Gastrocnemius medialis (tissue), 4 donors: ENCODE measurements around the gene IQSEC1. TPM values are rescaled to one million over a fixed set of nuclear protein-coding genes. Genes with fewer than 3 reads are reported as not detected.

Source experiments
- ATAC-seq, 2 donors: fragments of 150-250 bp; one replicate each; pipeline ENCODE4 v1.9.1; 2016
- DNase-seq, 2 donors: peaks; one replicate each; pipeline ENCODE4 v3.0.0-alpha.2; 2019
- H3K27ac ChIP-seq, 4 donors: fragments of 200-600 bp; sonication (generic); 1 replicate in 1 of 4; 2 replicates in 3 of 4; pipeline ENCODE4 v1.5.1; 2016 to 2018; ENCODE audit warnings: mild to moderate bottlenecking in 2 of 4, moderate library complexity in 1 of 4
- H3K27me3 ChIP-seq, 3 donors: fragments of 200-600 bp; sonication (generic) in 2 of 3; 1 replicate in 1 of 3; 2 replicates in 2 of 3; pipeline versions ENCODE4 v1.5.1 to v1.6.0; 2016 to 2019; ENCODE audit warnings: mild to moderate bottlenecking in 1 of 3, moderate library complexity in 1 of 3
- H3K36me3 ChIP-seq, 2 donors: fragments of 200-600 bp; sonication (generic) in 1 of 2; one replicate each; pipeline ENCODE4 v1.5.1; 2017 to 2018
- H3K4me1 ChIP-seq, 2 donors: fragments of 200-600 bp; sonication (generic) in 1 of 2; one replicate each; pipeline ENCODE4 v1.5.1; 2016 to 2017; ENCODE audit warnings: mild to moderate bottlenecking in 2 of 2
- H3K4me3 ChIP-seq, 4 donors: fragments of 200-600 bp; sonication (generic) in 3 of 4; 1 replicate in 1 of 4; 2 replicates in 3 of 4; pipeline ENCODE4 v1.5.1; 2016 to 2019; ENCODE audit warnings: mild to moderate bottlenecking in 2 of 4
- H3K9me3 ChIP-seq, 3 donors: fragments of 200-600 bp; sonication (generic) in 2 of 3; 1 replicate in 1 of 3; 2 replicates in 2 of 3; pipeline ENCODE4 v1.5.1; 2016 to 2019
- POLR2A ChIP-seq, 2 donors: fragments of 450-650 bp; IDR thresholded peaks; one replicate each; pipeline ENCODE4 v1.6.1; 2017; ENCODE audit warnings: antibody characterized with exemption in 2 of 2, mild to moderate bottlenecking in 2 of 2, moderate library complexity in 2 of 2
- in situ Hi-C, 4 donors: fragments of 200-750 bp; cut with MboI; loops; one replicate each; pipeline versions ENCODE4 v1.15.0 to v1.8.0; 2017; ENCODE audit warnings: low sequenced_read_pairs in 4 of 4
- intact Hi-C: fragments of 100-400 bp; cut with DNase I; formaldehyde crosslinking; loops from one replicate; pipeline ENCODE4 v1.15.1; 2023; ENCODE audit warnings: low total_unique reads
- total RNA-seq, 4 donors: library from RNA; depleted of rRNA; stranded (reverse); fragments of >200 nt; gene quantifications; one replicate each; pipeline versions ENCODE4 v1.1.0 to v1.2.3, GENCODE V29; 2016
- TF ChIP-seq, protein P1 (sequence below), 5 experiments: fragments of 450-650 bp in 3 of 5; fragments of 200-600 bp in 2 of 5; sonication (generic) in 2 of 5; IDR thresholded peaks in 4 of 5; conservative IDR thresholded peaks in 1 of 5; 1 replicate in 4 of 5; 2 replicates in 1 of 5; pipeline ENCODE4 v1.5.1; 2016 to 2019; ENCODE audit warnings: antibody characterized with exemption in 5 of 5, mild to moderate bottlenecking in 3 of 5, moderate library complexity in 3 of 5

Gene IQSEC1
- total RNA-seq, 4 donors from 2014 or later = 15.2 to 31.3 (median 28.0) TPM

DNA sequence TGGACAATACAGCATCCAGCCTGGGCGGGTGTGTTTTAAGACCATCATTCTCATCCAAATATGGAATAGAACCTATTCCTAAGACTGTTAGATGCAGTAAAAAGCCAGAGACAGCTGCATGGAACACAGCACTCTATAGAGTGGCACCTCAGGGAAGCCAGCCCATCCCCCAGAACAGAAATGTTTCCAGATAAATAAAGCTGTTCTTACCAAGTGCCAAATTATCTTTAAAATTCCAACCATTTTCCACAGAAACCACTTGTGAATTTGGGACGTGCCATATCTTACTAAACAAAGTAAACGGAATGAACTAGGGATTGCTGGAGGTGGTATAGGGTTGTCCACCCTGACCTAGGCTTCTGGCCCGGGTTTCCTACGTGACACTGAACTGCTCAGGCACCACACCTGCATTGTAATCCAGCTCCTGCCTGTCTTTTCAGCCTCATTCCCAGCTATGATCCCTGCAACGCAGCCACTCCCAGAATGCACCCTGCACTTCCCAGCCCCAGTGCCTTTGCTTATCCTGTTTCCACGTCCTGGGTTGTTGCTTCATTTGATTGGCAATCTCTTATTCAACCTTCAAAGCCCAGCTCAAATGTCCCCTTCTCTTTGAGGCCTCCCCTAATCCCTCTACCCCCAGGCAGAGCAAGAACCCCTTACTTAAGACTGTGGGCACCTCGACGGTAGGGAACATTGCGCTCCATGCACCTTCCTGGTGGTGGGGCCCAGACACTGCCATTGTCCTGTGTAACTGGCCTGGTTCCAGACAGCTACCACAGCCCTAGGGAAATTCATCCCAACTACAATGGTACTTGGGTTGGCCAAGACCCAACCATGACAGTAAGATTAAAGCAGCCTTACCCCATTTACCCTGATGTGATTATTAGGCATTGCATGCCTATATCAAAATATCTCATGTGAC, 100.2 kb downstream of the IQSEC1 start:
- no peaks in the 10 kb centered on the region for H3K27me3 ChIP-seq
- peaks cover 47 to 50% of the 10 kb centered on the region in 2 donors for H3K4me1 ChIP-seq
- no peaks in the 10 kb centered on the region for H3K9me3 ChIP-seq
- intact Hi-C loops = no loop called here
- no peak overlapping the region for H3K27ac ChIP-seq
- TF ChIP-seq, protein P1, sequence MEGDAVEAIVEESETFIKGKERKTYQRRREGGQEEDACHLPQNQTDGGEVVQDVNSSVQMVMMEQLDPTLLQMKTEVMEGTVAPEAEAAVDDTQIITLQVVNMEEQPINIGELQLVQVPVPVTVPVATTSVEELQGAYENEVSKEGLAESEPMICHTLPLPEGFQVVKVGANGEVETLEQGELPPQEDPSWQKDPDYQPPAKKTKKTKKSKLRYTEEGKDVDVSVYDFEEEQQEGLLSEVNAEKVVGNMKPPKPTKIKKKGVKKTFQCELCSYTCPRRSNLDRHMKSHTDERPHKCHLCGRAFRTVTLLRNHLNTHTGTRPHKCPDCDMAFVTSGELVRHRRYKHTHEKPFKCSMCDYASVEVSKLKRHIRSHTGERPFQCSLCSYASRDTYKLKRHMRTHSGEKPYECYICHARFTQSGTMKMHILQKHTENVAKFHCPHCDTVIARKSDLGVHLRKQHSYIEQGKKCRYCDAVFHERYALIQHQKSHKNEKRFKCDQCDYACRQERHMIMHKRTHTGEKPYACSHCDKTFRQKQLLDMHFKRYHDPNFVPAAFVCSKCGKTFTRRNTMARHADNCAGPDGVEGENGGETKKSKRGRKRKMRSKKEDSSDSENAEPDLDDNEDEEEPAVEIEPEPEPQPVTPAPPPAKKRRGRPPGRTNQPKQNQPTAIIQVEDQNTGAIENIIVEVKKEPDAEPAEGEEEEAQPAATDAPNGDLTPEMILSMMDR (IDR thresholded peaks at IDR 0.05 in 4 of 5, conservative IDR thresholded peaks at IDR 0.05 in 1 of 5) = no peak
- TF ChIP-seq POLR2A (IDR thresholded peaks at IDR 0.05) = no peak
- ATAC-seq = no peak
- in situ Hi-C loops = no loop called here
- no peak overlapping the region for H3K4me3 ChIP-seq
- H3K36me3 ChIP-seq = no peaks in the 10 kb centered on the region
- no peak for DNase-seq

DNA sequence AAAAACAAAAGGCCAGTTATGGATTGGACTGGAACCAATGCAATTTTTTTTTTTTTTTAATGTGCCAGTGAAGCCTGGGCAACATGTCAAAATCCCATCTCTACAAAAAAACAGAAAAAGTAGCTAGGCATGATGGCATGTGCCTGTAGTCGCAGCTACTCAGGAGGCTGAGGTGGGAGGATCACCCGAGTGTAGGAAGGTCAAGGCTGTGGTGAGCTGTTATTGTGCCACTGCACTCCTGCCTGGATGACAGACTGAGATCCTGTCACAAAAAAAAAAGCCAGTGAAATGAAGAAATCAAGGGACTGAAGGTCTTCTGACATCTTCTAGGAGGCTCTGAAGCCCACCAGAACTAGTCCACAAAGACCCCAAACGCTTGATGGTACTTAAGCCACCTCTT, 101.2 kb downstream of the IQSEC1 start:
- no peaks in the 10 kb centered on the region for H3K9me3 ChIP-seq
- TF ChIP-seq POLR2A (IDR thresholded peaks at IDR 0.05) = no peak
- TF ChIP-seq, protein P1 (IDR thresholded peaks at IDR 0.05 in 4 of 5, conservative IDR thresholded peaks at IDR 0.05 in 1 of 5) = no peak
- H3K36me3 ChIP-seq = no peaks in the 10 kb centered on the region
- intact Hi-C loops (no loop called here), in situ Hi-C loops (no loop called here)
- no peak for ATAC-seq
- no peak for DNase-seq
- H3K4me1 ChIP-seq = peaks cover 49 to 54% of the 10 kb centered on the region in 2 donors
- H3K4me3 ChIP-seq = no peak overlapping the region
- H3K27ac ChIP-seq = no peak overlapping the region
- no peaks in the 10 kb centered on the region for H3K27me3 ChIP-seq

DNA sequence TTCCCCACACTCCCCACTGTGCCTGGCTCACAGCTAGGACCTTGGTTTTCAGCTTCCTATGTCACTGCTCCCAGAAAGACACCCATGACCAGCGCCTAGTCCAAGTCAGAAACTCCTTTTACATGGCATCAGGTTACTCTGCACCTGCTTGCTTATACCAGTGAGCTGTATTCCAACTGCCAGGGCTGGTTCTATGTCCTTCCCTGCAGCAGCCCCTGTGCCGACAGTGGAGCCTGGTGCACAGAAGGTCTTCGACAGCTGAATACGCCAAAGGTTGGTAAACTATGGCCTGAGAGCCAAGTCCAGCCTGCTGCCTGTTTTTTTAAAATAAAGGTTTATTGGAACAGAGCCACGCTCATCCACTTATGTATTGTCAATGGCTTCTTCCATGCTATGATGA, 102.5 kb downstream of the IQSEC1 start:
- TF ChIP-seq, protein P1 (IDR thresholded peaks at IDR 0.05 in 4 of 5, conservative IDR thresholded peaks at IDR 0.05 in 1 of 5) = no peak
- no peak for TF ChIP-seq POLR2A (IDR thresholded peaks at IDR 0.05)
- in situ Hi-C loops = no loop called here
- peak overlapping the region; percentile 70 to 81 (median 78) for H3K27ac ChIP-seq
- H3K36me3 ChIP-seq = no peaks in the 10 kb centered on the region
- H3K9me3 ChIP-seq = no peaks in the 10 kb centered on the region
- peak; percentile 69 to 79 for DNase-seq
- intact Hi-C loops = loop anchor here (2.0 kb wide), 1 partner anchor 44 kb away; no protein-coding TSS in a partner anchor
- no peaks in the 10 kb centered on the region for H3K27me3 ChIP-seq
- ATAC-seq = peak; percentile 82 to 86
- H3K4me1 ChIP-seq = peaks cover 60 to 67% of the 10 kb centered on the region in 2 donors
- H3K4me3 ChIP-seq = no peak overlapping the region

DNA sequence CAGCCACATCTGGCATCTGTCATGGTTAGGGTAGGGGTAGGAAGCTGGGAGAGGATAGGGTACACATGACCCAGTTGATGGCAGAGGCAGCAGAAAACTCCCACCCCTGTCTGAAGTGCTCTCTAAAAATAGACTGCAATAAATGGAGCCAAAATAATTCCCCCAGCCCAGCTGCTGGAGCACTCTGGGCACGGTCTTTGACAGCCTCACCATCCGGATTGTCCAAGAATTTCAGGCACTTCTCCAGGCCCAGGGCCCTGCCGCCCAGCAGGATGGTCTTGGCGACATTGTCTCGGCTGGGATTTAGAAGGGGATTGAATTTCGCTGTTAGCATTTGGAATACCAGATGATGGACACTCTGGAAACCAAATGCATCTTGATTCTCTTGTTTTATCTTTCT, 103.7 kb downstream of the IQSEC1 start:
- DNase-seq = peak in 1 of 2 donors; percentile 74
- ATAC-seq = peak; percentile 11 to 55

More for the DNA sequence above, 103.7 kb downstream of the IQSEC1 start:
- no peaks in the 10 kb centered on the region for H3K9me3 ChIP-seq
- peaks cover 66 to 74% of the 10 kb centered on the region in 2 donors for H3K4me1 ChIP-seq
- in situ Hi-C loops (no loop called here), intact Hi-C loops (loop anchor here (2.0 kb wide), 1 partner anchor 15 kb away; no protein-coding TSS in a partner anchor)
- H3K27me3 ChIP-seq = no peaks in the 10 kb centered on the region
- no peak for TF ChIP-seq POLR2A (IDR thresholded peaks at IDR 0.05)
- TF ChIP-seq, protein P1 (IDR thresholded peaks at IDR 0.05 in 4 of 5, conservative IDR thresholded peaks at IDR 0.05 in 1 of 5) = no peak
- H3K4me3 ChIP-seq = no peak overlapping the region
- H3K36me3 ChIP-seq = no peaks in the 10 kb centered on the region
- peak overlapping the region; percentile 70 to 81 (median 78) for H3K27ac ChIP-seq
